H1 (cell line): ENCODE results near the gene DAW1.

ENCODE experiments used
- BCL11A ChIP-seq, 2 experiments: IDR thresholded peaks; one replicate each; pipeline ENCODE4 v1.6.1; 2011; ENCODE audit warnings: low read depth in 2 of 2, low read length in 2 of 2, mild to moderate bottlenecking in 2 of 2
- CBX8 ChIP-seq: fragments of 300-800, 300-1000 bp; sonication (generic); IDR thresholded peaks from 2 replicates; pipeline ENCODE4 v1.7.1; 2016; ENCODE audit warnings: low read depth, low read length, borderline replicate concordance
- CREB1 ChIP-seq: IDR thresholded peaks from 2 replicates; pipeline ENCODE4 v1.6.1; 2012; ENCODE audit warnings: inconsistent platforms
- CTCF ChIP-seq, 3 experiments: IDR thresholded peaks; 1 replicate in 2 of 3; 2 replicates in 1 of 3; pipeline versions ENCODE4 v1.5.1 to v1.6.1; 2011; ENCODE audit warnings: low read length in 3 of 3, mild to moderate bottlenecking in 3 of 3, inconsistent platforms in 2 of 3, low read depth in 1 of 3, moderate library complexity in 1 of 3; ENCODE audit not compliant: insufficient read depth in 1 of 3; ENCODE audit errors: control extremely low read depth in 1 of 3
- EZH2 ChIP-seq: fragments of 200-600 bp; sonication (generic); IDR thresholded peaks from 2 replicates; pipeline ENCODE4 v1.7.1; 2012; ENCODE audit warnings: low read depth, mild to moderate bottlenecking, moderate library complexity, low read length, inconsistent platforms; ENCODE audit not compliant: severe bottlenecking
- GABPA ChIP-seq: IDR thresholded peaks from 2 replicates; pipeline ENCODE4 v1.6.1; 2011; ENCODE audit warnings: mild to moderate bottlenecking, low read length, moderate library complexity, borderline replicate concordance; ENCODE audit not compliant: insufficient read depth
- MAX ChIP-seq: IDR thresholded peaks from 2 replicates; pipeline ENCODE4 v1.6.1; 2012; ENCODE audit warnings: inconsistent platforms
- POLR2A ChIP-seq, 2 experiments: IDR thresholded peaks; 1 replicate in 1 of 2; 2 replicates in 1 of 2; pipeline ENCODE4 v1.6.1; 2011; ENCODE audit warnings: low read depth in 2 of 2, low read length in 2 of 2, mild to moderate bottlenecking in 2 of 2; ENCODE audit errors: control extremely low read depth in 1 of 2
- POLR2AphosphoS5 ChIP-seq: IDR thresholded peaks from 2 replicates; pipeline ENCODE4 v1.6.1; 2011; ENCODE audit warnings: low read depth, low read length
- SP1 ChIP-seq: IDR thresholded peaks from 2 replicates; pipeline ENCODE4 v1.6.1; 2011; ENCODE audit warnings: low read depth, low read length
- SRF ChIP-seq: IDR thresholded peaks from 2 replicates; pipeline ENCODE4 v1.6.1; 2011; ENCODE audit warnings: mild to moderate bottlenecking, low read depth, low read length, moderate library complexity
- TBP ChIP-seq: IDR thresholded peaks from 2 replicates; pipeline ENCODE4 v1.6.1; 2011; ENCODE audit warnings: low read depth, low read length, improper control_type of control experiment
- TEAD4 ChIP-seq: IDR thresholded peaks from 2 replicates; pipeline ENCODE4 v1.6.1; 2012; ENCODE audit warnings: low read depth, low read length, inconsistent platforms, mixed read lengths
- YY1 ChIP-seq: IDR thresholded peaks from 2 replicates; pipeline ENCODE4 v1.6.1; 2011; ENCODE audit warnings: low read depth, mild to moderate bottlenecking, low read length

GRCh38 chr2:227823922-227824321, 47.5 kb upstream of the DAW1 start:
- TF ChIP-seq POLR2AphosphoS5: no peak
- TF ChIP-seq EZH2: no peak
- TF ChIP-seq SRF: no peak
- TF ChIP-seq MAX: no peak
- TF ChIP-seq CTCF (IDR thresholded peaks at IDR 0.05; ENCODE audit: control extremely low read depth in 1 of 3, insufficient read depth in 1 of 3, low read depth in 1 of 3, low read length in 3 of 3): no peak
- no peak for TF ChIP-seq POLR2A (IDR thresholded peaks at IDR 0.05; ENCODE audit: control extremely low read depth in 1 of 2, low read depth in 2 of 2, low read length in 2 of 2)
- no peak for TF ChIP-seq CBX8
- no peak for TF ChIP-seq BCL11A (IDR thresholded peaks at IDR 0.05; ENCODE audit: low read depth in 2 of 2, low read length in 2 of 2)
- no peak for TF ChIP-seq YY1
- TF ChIP-seq GABPA: no peak
- no peak for TF ChIP-seq CREB1
- TF ChIP-seq TBP: no peak
- TF ChIP-seq TEAD4: no peak
- TF ChIP-seq SP1: no peak
